Ovary (tissue), 9 donors: ENCODE measurements around the gene TFDP1. TPM values are rescaled to one million over a fixed set of nuclear protein-coding genes. Genes with fewer than 3 reads are reported as not detected.
A peak's percentile ranks its signal among the peaks of the same experiment; 100 is the strongest.

Experiments used
- DNase-seq, 5 donors: peaks; one replicate each; pipeline ENCODE4 v3.0.0-alpha.2; 2019 to 2020
- H3K27ac ChIP-seq, 2 donors: fragments of 200-600 bp; one replicate each; pipeline versions ENCODE4 v1.5.1 to v1.8.0; 2019 to 2022
- H3K27me3 ChIP-seq: fragments of 200-600 bp; one replicate; pipeline ENCODE4 v1.8.0; 2022
- H3K36me3 ChIP-seq: fragments of 200-600 bp; sonication (generic); one replicate; pipeline ENCODE4 v1.5.1; 2019
- H3K4me1 ChIP-seq: one replicate; pipeline ENCODE4 v1.8.1; 2013; ENCODE audit warnings: mild to moderate bottlenecking, moderate library complexity; ENCODE audit not compliant: insufficient read depth
- H3K4me3 ChIP-seq: fragments of 200-600 bp; sonication (generic); one replicate; pipeline ENCODE4 v1.5.1; 2017
- H3K9me3 ChIP-seq, 2 donors: fragments of 200-600 bp in 1 of 2; sonication (generic) in 1 of 2; one replicate each; pipeline versions ENCODE4 v1.5.1 to v1.8.1; 2013 to 2019; ENCODE audit warnings: mild to moderate bottlenecking in 1 of 2, moderate library complexity in 1 of 2
- CTCF ChIP-seq, 3 donors: fragments of 450-650 bp in 2 of 3; fragments of 200-600 bp in 1 of 3; IDR thresholded peaks; one replicate each; pipeline versions ENCODE4 v1.5.1 to v1.8.0; 2016 to 2022; ENCODE audit warnings: antibody characterized with exemption in 3 of 3, mild to moderate bottlenecking in 1 of 3
- EP300 ChIP-seq: sonication (generic); formaldehyde crosslinking; IDR thresholded peaks from one replicate; pipeline ENCODE4 v1.6.1; 2017; ENCODE audit warnings: antibody characterized with exemption
- POLR2A ChIP-seq: fragments of 450-650 bp; IDR thresholded peaks from one replicate; pipeline ENCODE4 v1.6.1; 2017; ENCODE audit warnings: antibody characterized with exemption, mild to moderate bottlenecking, moderate library complexity
- WGBS, 3 donors: extraction: QIAGEN DNeasy Blood & Tissue Kit in 1 of 3; methylation state at CpG; one replicate each; pipeline versions ENCODE4 v1.1.5 to v1.1.7; 2013 to 2017; 5-methylcytosine and 5-hydroxymethylcytosine counted together
- intact Hi-C, 4 donors: fragments of 100-400 bp; cut with DNase I; formaldehyde crosslinking; loops; one replicate each; pipeline versions ENCODE4 v1.11.0 to v1.15.1; 2022 to 2023
- polyA plus RNA-seq, 2 donors: library from polyadenylated mRNA; stranded (reverse); fragments of 200-250 nt in 1 of 2; fragments of 350-450 nt in 1 of 2; fragmentation: Illumina TruSeq in 1 of 2; extraction: RNeasy Lipid Tissue Mini Kit (QIAGEN cat#74804) in 1 of 2; gene quantifications; one replicate each; pipeline ENCODE4 v1.2.3, GENCODE V29; 2013 to 2014
- total RNA-seq, 7 donors: library from RNA; depleted of rRNA in 2 of 7; stranded (reverse); fragments of >200 nt in 2 of 7; fragmentation: NEBNext Ultra II Directional in 3 of 7; extraction: Animal tissue kit (Norgen Biotek cat#: 25700) in 3 of 7; gene quantifications; one replicate each; pipeline versions ENCODE4 v1.1.0 to v1.2.4, GENCODE V29; 2016 to 2023
- donor health status: DM: no; HTN: no; CAD: no; lungs with moderate emphysema.
- donor health status: DM: no; HTN: no; CAD: no.
- donor health status: Bipolar disorder and iron deficiency.
- donor health status: DM: yes; HTN: yes; CAD: no.
- donor health status: DM: no; HTN: no; CAD: no.
- donor health status: DM: yes; HTN: yes; CAD: no.

Gene TFDP1
- total and polyA plus RNA-seq, 9 donors: 8.8 to 45.6 (median 33.8) TPM

- Histone ChIP-seq H3K4me1 (no peaks in the 10 kb centered on the region), H3K27ac (no peak overlapping the region), H3K27me3 (no peaks in the 10 kb centered on the region), H3K4me3 (no peak overlapping the region), H3K9me3 (no peaks in the 10 kb centered on the region), H3K36me3 (no peaks in the 10 kb centered on the region)
- intact Hi-C loops: no loop called here
- WGBS, 3 donors: 72 to 76% (median 75%) methylated on average over 21 of the region's 21 CpGs
- DNase-seq: peak in 3 of 5 donors; percentile 4 to 24 (median 8)
- TF ChIP-seq CTCF (IDR thresholded peaks at IDR 0.05) (no peak), EP300 (no peak), POLR2A (no peak)
Observed at GRCh38 chr13:113669755-113670341, 85.3 kb downstream of the TFDP1 start.

DNA sequence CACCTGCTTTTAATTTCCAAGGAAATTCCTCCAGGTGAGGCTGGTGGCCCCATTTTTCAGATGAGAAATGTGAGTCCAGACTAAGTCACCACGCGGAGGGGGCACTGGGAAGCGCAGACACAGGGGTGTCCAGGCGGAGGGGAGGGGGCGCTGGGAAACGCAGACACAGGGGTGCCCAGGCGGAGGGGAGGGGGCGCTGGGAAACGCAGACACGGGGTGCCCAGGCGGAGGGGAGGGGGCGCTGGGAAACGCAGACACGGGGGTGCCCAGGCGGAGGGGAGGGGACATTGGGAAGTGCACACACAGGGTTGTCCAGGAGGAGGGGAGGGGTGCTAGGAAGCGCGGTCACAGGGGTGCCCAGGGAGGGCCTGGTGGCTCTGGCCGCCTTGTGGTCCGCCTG is 86.0 kb downstream of the TFDP1 start:
- no peak for TF ChIP-seq POLR2A
- TF ChIP-seq CTCF (IDR thresholded peaks at IDR 0.05): no peak
- no peak for TF ChIP-seq EP300
- Histone ChIP-seq H3K27ac (no peak overlapping the region), H3K27me3 (no peaks in the 10 kb centered on the region), H3K9me3 (no peaks in the 10 kb centered on the region), H3K4me3 (no peak overlapping the region), H3K4me1 (no peaks in the 10 kb centered on the region), H3K36me3 (no peaks in the 10 kb centered on the region)
- intact Hi-C loops: no loop called here
- DNase-seq: peak in 1 of 5 donors; percentile 5
- WGBS, 3 donors: 88 to 90% (median 90%) methylated on average over 19 of the region's 19 CpGs

DNA sequence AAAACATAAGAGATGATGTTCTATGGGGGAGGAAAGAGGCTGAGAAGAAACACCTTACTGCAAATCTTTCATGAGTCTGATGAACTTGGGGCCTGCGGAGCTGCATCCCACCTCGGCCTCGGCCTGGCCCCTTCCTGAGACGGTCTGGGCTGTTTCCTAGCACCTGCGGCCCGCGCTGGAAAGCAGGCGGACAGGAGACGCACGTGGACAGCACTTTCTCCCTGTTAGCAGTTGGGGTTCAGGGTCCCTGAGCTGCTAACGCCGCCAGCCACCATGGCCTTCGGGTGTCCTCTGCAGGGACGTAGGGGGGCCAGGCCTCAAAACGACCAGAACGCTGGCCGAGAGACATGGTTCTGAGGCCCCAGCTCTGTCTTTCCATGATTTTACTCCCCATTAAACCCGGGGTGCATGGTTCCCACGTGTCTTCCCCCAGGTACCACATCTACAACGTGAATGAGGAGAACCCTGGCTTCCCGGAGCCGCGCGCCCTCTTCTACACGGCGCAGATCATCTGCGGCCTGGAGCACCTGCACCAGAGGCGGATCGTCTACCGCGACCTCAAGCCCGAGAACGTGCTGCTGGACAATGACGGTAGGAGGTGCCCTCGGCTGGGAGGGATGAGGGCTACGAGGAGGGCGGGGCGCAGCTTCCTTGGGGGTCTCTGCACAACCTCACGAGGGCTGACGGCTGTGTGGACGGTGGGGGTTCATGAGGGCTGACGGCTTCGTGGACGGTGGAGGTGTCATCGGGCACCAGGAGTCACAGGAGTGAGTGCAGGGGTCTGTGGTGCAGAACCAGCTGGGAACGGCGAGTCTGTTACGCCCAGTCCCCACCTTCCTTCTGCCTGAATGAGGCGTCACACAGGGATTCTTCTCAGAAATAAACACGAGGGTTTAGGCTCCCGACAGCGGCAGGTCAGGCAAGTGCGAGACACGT is 86.8 kb downstream of the TFDP1 start:
- Histone ChIP-seq H3K27ac (no peak overlapping the region), H3K27me3 (no peaks in the 10 kb centered on the region), H3K4me1 (no peaks in the 10 kb centered on the region), H3K9me3 (no peaks in the 10 kb centered on the region), H3K4me3 (no peak overlapping the region), H3K36me3 (no peaks in the 10 kb centered on the region)
- intact Hi-C loops: no loop called here
- peak in 3 of 5 donors; percentile 7 to 34 (median 14) for DNase-seq
- 89 to 92% (median 91%) methylated on average over 54 of the region's 54 CpGs for WGBS, 3 donors
- TF ChIP-seq EP300: no peak
- no peak for TF ChIP-seq CTCF (IDR thresholded peaks at IDR 0.05)
- TF ChIP-seq POLR2A: no peak

DNA sequence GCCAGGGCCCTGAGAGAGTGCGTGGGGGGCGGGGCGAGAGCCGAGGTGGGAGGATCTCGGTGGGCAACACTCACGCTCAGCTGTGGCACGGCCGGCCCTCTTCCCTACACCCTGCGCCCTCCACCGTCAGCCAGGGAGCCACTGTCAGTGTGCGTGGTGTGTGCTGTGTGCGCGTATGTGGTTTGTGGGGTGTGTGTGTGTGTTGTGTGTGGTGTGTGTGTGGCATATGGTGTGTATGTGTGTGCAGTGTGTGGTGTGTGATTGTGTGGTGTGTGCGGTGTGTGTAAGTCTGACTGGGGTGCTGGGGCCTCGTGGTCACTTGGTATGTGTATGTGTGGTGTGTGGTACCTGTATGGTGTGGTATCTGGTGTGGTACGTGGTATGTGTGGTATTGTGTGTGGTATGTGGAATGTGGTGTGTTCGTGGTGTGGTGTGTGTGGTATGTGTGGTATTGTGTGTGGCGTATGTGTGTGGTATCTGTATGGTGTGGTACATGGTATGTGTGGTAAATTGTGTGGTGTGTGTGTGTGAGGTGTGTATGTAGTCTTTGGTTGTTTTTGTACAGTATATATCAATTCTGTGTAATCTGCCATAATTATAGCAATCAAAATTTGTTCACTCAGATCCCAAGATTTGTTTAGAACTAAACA is 87.6 kb downstream of the TFDP1 start:
- peak in 3 of 5 donors; percentile 3 to 28 (median 7) for DNase-seq
- no peak overlapping the region for H3K27ac ChIP-seq
- TF ChIP-seq CTCF (IDR thresholded peaks at IDR 0.05) (no peak), POLR2A (no peak), EP300 (no peak)
- H3K27me3 ChIP-seq: no peaks in the 10 kb centered on the region
- H3K4me3 ChIP-seq: no peak overlapping the region
- WGBS, 3 donors: 80 to 85% (median 82%) methylated on average over 18 of the region's 18 CpGs
- no peaks in the 10 kb centered on the region for H3K9me3 ChIP-seq
- intact Hi-C loops: no loop called here
- no peaks in the 10 kb centered on the region for H3K4me1 ChIP-seq
- no peaks in the 10 kb centered on the region for H3K36me3 ChIP-seq
